GM23248 (cell line): Measurements from ENCODE around the gene NR2F2.

Source experiments
- EZH2 ChIP-seq: fragments of 200-600 bp; sonication (generic); IDR thresholded peaks from 2 replicates; pipeline ENCODE4 v1.6.1; 2018; ENCODE audit warnings: antibody characterized with exemption, mild to moderate bottlenecking; ENCODE audit not compliant: insufficient read depth, poor library complexity, severe bottlenecking
- EZH2phosphoT487 ChIP-seq: fragments of 200-600 bp; sonication (generic); IDR thresholded peaks from 2 replicates; pipeline ENCODE4 v1.6.1; 2018; ENCODE audit warnings: antibody characterized with exemption, moderate library complexity, mild to moderate bottlenecking, low read depth; ENCODE audit not compliant: insufficient read depth

DNA sequence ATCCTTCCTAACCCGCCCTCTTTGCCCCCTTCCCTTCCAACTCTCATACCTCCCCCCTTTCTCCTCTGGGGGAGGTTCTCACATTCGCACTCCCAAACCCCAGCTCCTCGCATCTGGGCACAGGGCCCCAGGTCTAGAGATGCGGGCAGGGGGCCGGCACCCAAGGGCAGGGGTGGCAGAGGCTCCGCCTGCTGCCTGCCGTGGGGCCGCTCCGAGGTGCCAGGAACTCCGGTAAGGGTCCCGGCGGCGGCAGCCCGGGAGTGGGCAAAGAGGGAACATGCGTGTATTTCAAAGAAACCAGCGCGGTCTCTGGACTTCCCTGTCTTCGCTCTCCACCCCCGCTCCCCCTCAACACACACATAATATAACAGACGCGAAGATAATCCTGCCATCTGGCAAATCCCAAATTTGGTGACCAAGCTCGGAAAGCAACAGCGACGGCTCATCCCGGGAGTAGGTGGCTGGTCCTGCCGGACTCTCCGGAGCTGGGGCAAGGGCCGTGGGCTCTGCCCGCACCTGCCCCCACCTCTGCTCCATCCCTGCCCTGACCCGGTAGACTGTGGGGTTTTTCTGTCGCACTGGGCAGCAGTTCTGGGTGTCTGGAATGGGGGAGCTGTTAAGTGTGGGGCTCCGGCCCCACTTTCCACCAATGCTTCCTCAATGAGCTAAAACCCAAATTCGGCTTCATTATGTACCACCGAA is 31.0 kb downstream of the NR2F2 start:
- TF ChIP-seq EZH2 = no peak
- TF ChIP-seq EZH2phosphoT487 = no peak
